ENCODE results near the gene SLAMF7.
"Not testable (repeated sequence)": the region's sequence is repeated elsewhere in the genome, so short reads cannot be mapped to it uniquely, and the experiment has no call there.

The SLAMF7 gene

DNA sequence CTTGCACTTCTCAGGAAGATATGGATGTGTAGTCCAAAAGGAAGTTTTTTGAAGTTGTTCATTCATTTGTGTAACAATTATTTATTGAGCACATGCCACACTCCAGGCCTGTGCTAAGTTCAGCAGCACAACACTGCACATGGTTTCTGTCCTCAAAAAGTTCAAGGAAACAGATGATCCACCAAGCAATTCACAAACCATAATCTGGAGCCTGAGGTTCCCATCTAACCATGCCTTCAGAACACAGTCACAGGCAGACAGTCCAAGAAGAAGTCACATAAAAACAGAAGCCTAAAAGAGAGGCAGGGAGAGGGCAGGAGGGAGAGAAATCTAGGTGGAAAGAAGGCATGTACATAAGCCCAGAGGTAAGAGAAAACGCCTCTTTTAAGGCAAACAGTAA is 29.3 kb upstream of the SLAMF7 start:
- no peaks in the 10 kb centered on the region for H3K9me3 ChIP-seq (ENCODE audit: control insufficient read depth, low read length)
- H3K27me3 ChIP-seq (ENCODE audit: control insufficient read depth, insufficient read depth, low read length, poor library complexity, severe bottlenecking): no peaks in the 10 kb centered on the region
- H3K4me3 ChIP-seq (ENCODE audit: insufficient read depth, low read depth, low read length): no peak overlapping the region
- no peak overlapping the region for H3K27ac ChIP-seq (ENCODE audit: insufficient read depth, low read depth, low read length, poor library complexity, severe bottlenecking)
- H3K36me3 ChIP-seq (ENCODE audit: control insufficient read depth, insufficient read depth, low read length): no peaks in the 10 kb centered on the region
- no peaks in the 10 kb centered on the region for H3K4me1 ChIP-seq (ENCODE audit: control insufficient read depth, insufficient read depth, low read length)
- 90 to 100% methylated on average over 1 of the region's 1 CpG for WGBS, 2 experiments

DNA sequence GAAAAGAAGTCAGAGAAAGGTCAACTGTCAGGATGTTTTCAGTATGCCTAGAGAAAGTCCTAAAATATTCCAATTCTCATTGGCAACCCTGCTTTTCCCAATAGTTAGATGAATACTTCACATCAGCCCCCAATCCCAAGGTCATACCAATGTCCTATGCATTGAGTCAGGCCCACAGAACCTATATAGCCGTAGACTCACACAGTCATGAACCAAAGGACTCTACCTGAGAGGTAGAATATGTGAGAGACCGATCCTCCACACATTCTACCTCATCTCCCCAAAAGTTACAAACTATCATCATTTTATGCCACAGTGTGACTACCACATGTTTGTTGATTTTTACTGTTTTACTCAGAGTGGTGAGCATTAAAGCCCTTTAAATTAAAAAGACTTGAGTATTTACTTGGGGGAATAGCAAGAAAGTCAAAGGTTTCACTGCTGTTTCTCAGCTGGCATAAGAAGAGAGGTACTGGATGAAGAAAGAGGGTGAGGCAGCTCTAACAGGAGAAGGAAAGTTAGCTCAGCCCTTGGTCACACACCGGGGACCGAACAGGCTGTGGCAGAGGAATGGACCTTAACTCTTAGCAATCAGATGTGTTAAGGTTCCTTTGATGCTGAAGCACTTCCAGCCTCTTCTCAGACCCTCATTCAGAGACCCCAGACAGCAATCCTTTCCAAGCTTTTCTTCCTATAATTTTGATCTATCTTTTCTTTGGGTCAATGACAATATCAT is 28.4 kb upstream of the SLAMF7 start:
- Histone ChIP-seq H3K9me3 (ENCODE audit: control insufficient read depth, low read length) (no peaks in the 10 kb centered on the region), H3K4me1 (ENCODE audit: control insufficient read depth, insufficient read depth, low read length) (no peaks in the 10 kb centered on the region), H3K4me3 (ENCODE audit: insufficient read depth, low read depth, low read length) (no peak overlapping the region), H3K27me3 (ENCODE audit: control insufficient read depth, insufficient read depth, low read length, poor library complexity, severe bottlenecking) (no peaks in the 10 kb centered on the region), H3K27ac (ENCODE audit: insufficient read depth, low read depth, low read length, poor library complexity, severe bottlenecking) (no peak overlapping the region), H3K36me3 (ENCODE audit: control insufficient read depth, insufficient read depth, low read length) (no peaks in the 10 kb centered on the region)
- WGBS, 2 experiments: 95 to 97% methylated on average over 4 of the region's 4 CpGs

GRCh38 chr1:160711276-160711601 is 27.8 kb upstream of the SLAMF7 start:
- Histone ChIP-seq H3K27ac (ENCODE audit: insufficient read depth, low read depth, low read length, poor library complexity, severe bottlenecking) (no peak overlapping the region), H3K4me3 (ENCODE audit: insufficient read depth, low read depth, low read length) (no peak overlapping the region)

GRCh38 chr1:160711602-160712311 is 27.3 kb upstream of the SLAMF7 start, which contains the start of gene CD48:
Gene CD48, minus strand, starts transcription at chr1:160711822. Its CDS starts 59 bp downstream, at chr1:160711763.
- 87 to 88% methylated on average over 9 of the region's 9 CpGs for WGBS, 2 experiments
- no peaks in the 10 kb centered on the region for H3K9me3 ChIP-seq (ENCODE audit: control insufficient read depth, low read length)
- no peaks in the 10 kb centered on the region for H3K36me3 ChIP-seq (ENCODE audit: control insufficient read depth, insufficient read depth, low read length)
- H3K27ac ChIP-seq (ENCODE audit: insufficient read depth, low read depth, low read length, poor library complexity, severe bottlenecking): no peak within 1 kb of the TSS
- H3K27me3 ChIP-seq (ENCODE audit: control insufficient read depth, insufficient read depth, low read length, poor library complexity, severe bottlenecking): no peaks in the 10 kb centered on the region
- no peaks in the 10 kb centered on the region for H3K4me1 ChIP-seq (ENCODE audit: control insufficient read depth, insufficient read depth, low read length)
- H3K4me3 ChIP-seq (ENCODE audit: insufficient read depth, low read depth, low read length): no peak within 1 kb of the TSS

More at GRCh38 chr1:160711276-160711601, 27.8 kb upstream of the SLAMF7 start:
- 89 to 93% methylated on average over 2 of the region's 2 CpGs for WGBS, 2 experiments
- H3K4me1 ChIP-seq (ENCODE audit: control insufficient read depth, insufficient read depth, low read length): no peaks in the 10 kb centered on the region
- no peaks in the 10 kb centered on the region for H3K36me3 ChIP-seq (ENCODE audit: control insufficient read depth, insufficient read depth, low read length)
- no peaks in the 10 kb centered on the region for H3K9me3 ChIP-seq (ENCODE audit: control insufficient read depth, low read length)
- no peaks in the 10 kb centered on the region for H3K27me3 ChIP-seq (ENCODE audit: control insufficient read depth, insufficient read depth, low read length, poor library complexity, severe bottlenecking)

GRCh38 chr1:160712525-160713080 is 26.4 kb upstream of the SLAMF7 start:
- 90 to 95% methylated on average over 5 of the region's 5 CpGs for WGBS, 2 experiments
- H3K4me1 ChIP-seq (ENCODE audit: control insufficient read depth, insufficient read depth, low read length); H3K27ac ChIP-seq (ENCODE audit: insufficient read depth, low read depth, low read length, poor library complexity, severe bottlenecking); H3K27me3 ChIP-seq (ENCODE audit: control insufficient read depth, insufficient read depth, low read length, poor library complexity, severe bottlenecking); H3K9me3 ChIP-seq (ENCODE audit: control insufficient read depth, low read length); H3K4me3 ChIP-seq (ENCODE audit: insufficient read depth, low read depth, low read length); H3K36me3 ChIP-seq (ENCODE audit: control insufficient read depth, insufficient read depth, low read length): not testable (repeated sequence)

GRCh38 chr1:160713161-160713560 is 25.9 kb upstream of the SLAMF7 start:
- no peaks in the 10 kb centered on the region for H3K4me1 ChIP-seq (ENCODE audit: control insufficient read depth, insufficient read depth, low read length)
- H3K27me3 ChIP-seq (ENCODE audit: control insufficient read depth, insufficient read depth, low read length, poor library complexity, severe bottlenecking): no peaks in the 10 kb centered on the region
- 97 to 100% methylated on average over 1 of the region's 1 CpG for WGBS, 2 experiments
- H3K4me3 ChIP-seq (ENCODE audit: insufficient read depth, low read depth, low read length): no peak overlapping the region
- no peak overlapping the region for H3K27ac ChIP-seq (ENCODE audit: insufficient read depth, low read depth, low read length, poor library complexity, severe bottlenecking)
- no peaks in the 10 kb centered on the region for H3K36me3 ChIP-seq (ENCODE audit: control insufficient read depth, insufficient read depth, low read length)
- no peaks in the 10 kb centered on the region for H3K9me3 ChIP-seq (ENCODE audit: control insufficient read depth, low read length)

DNA sequence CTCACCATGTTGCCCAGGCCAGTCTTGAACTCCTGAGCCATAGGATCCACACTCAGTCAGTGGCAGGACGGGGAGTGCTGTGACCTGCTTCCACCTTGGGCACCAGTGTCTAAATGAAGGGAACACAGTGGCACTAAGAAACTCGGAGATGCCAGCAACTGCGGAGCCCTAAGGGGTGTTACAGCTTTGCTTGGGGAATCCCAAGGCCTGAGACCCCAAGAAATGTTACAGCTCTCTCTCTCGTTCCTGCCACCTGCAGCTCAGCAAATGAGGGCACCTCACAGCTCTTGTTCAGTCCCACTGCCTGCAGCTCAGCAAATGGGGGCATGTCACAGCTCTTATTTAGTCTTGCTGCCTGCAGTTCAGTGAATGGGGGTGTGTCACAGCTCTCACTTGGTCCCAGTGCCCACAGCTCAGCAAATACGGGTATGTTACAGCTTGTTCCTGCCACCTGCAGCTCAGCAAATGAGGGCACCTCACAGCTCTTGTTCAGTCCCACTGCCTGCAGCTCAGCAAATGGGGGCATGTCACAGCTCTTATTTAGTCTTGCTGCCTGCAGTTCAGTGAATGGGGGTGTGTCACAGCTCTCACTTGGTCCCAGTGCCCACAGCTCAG is 24.9 kb upstream of the SLAMF7 start:
- H3K4me1 ChIP-seq (ENCODE audit: control insufficient read depth, insufficient read depth, low read length); H3K4me3 ChIP-seq (ENCODE audit: insufficient read depth, low read depth, low read length); H3K36me3 ChIP-seq (ENCODE audit: control insufficient read depth, insufficient read depth, low read length); H3K27ac ChIP-seq (ENCODE audit: insufficient read depth, low read depth, low read length, poor library complexity, severe bottlenecking); H3K9me3 ChIP-seq (ENCODE audit: control insufficient read depth, low read length); H3K27me3 ChIP-seq (ENCODE audit: control insufficient read depth, insufficient read depth, low read length, poor library complexity, severe bottlenecking): not testable (repeated sequence)
- 65 to 89% methylated on average over 4 to 5 of the region's 5 CpGs for WGBS, 2 experiments

DNA sequence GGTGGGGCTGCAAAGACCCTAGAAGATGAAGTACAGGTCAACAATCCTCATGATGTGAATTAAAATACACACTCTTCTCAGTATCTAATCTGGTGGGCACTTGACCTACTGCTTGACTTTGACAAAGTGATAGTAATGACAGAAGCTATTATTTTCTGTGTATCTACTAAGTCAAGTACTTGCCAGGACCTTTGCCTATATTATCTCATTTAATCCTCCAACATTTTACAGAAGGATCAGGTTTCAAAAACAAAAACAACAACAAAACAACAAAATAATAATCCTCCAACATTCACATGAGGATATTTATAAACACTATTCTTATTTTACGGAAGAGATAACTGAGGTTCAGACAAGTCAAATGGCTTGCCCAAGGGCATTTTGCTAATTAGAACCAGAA is 23.0 kb upstream of the SLAMF7 start:
- no peak overlapping the region for H3K4me3 ChIP-seq (ENCODE audit: insufficient read depth, low read depth, low read length)
- H3K27ac ChIP-seq (ENCODE audit: insufficient read depth, low read depth, low read length, poor library complexity, severe bottlenecking): no peak overlapping the region
- H3K36me3 ChIP-seq (ENCODE audit: control insufficient read depth, insufficient read depth, low read length): no peaks in the 10 kb centered on the region
- WGBS, 2 experiments: 97 to 98% methylated on average over 1 of the region's 1 CpG
- no peaks in the 10 kb centered on the region for H3K4me1 ChIP-seq (ENCODE audit: control insufficient read depth, insufficient read depth, low read length)
- no peaks in the 10 kb centered on the region for H3K27me3 ChIP-seq (ENCODE audit: control insufficient read depth, insufficient read depth, low read length, poor library complexity, severe bottlenecking)
- H3K9me3 ChIP-seq (ENCODE audit: control insufficient read depth, low read length): no peaks in the 10 kb centered on the region

GRCh38 chr1:160717306-160717705 is 21.7 kb upstream of the SLAMF7 start:
- 85 to 90% methylated on average over 5 of the region's 5 CpGs for WGBS, 2 experiments
- no peaks in the 10 kb centered on the region for H3K9me3 ChIP-seq (ENCODE audit: control insufficient read depth, low read length)
- H3K4me1 ChIP-seq (ENCODE audit: control insufficient read depth, insufficient read depth, low read length): no peaks in the 10 kb centered on the region
- H3K27me3 ChIP-seq (ENCODE audit: control insufficient read depth, insufficient read depth, low read length, poor library complexity, severe bottlenecking): no peaks in the 10 kb centered on the region
- no peaks in the 10 kb centered on the region for H3K36me3 ChIP-seq (ENCODE audit: control insufficient read depth, insufficient read depth, low read length)
- no peak overlapping the region for H3K4me3 ChIP-seq (ENCODE audit: insufficient read depth, low read depth, low read length)
- no peak overlapping the region for H3K27ac ChIP-seq (ENCODE audit: insufficient read depth, low read depth, low read length, poor library complexity, severe bottlenecking)

DNA sequence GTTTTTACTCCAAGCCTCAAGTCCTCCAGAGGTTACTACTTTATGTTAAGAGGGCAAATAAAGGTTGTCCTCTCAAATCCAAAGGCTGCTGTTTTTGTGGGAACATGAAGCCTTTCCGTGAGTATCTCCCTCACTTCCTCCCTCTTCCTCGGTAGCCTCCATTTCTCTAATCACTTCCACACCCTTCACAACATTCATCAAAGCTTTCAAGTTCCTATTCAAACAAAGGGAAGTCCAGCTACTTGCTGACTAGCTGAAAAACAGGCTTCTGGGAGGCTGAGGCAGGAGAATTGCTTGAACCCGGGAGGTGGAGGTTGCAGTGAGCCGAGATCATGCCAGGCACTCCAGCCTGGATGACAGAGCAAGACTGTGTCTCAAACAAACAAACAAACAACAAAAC is 20.8 kb upstream of the SLAMF7 start:
- Histone ChIP-seq H3K4me3 (ENCODE audit: insufficient read depth, low read depth, low read length) (no peak overlapping the region), H3K36me3 (ENCODE audit: control insufficient read depth, insufficient read depth, low read length) (no peaks in the 10 kb centered on the region), H3K27me3 (ENCODE audit: control insufficient read depth, insufficient read depth, low read length, poor library complexity, severe bottlenecking) (no peaks in the 10 kb centered on the region), H3K9me3 (ENCODE audit: control insufficient read depth, low read length) (no peaks in the 10 kb centered on the region), H3K4me1 (ENCODE audit: control insufficient read depth, insufficient read depth, low read length) (peaks cover 7% of the 10 kb centered on the region), H3K27ac (ENCODE audit: insufficient read depth, low read depth, low read length, poor library complexity, severe bottlenecking) (no peak overlapping the region)
- 87 to 89% methylated on average over 4 of the region's 4 CpGs for WGBS, 2 experiments

All from ectodermal cell (in vitro differentiated cells).